Measurements from ENCODE around the gene GARS1.
"Not testable (repeated sequence)": the region's sequence is repeated elsewhere in the genome, so short reads cannot be mapped to it uniquely, and the experiment has no call there.

GARS1 gene

DNA sequence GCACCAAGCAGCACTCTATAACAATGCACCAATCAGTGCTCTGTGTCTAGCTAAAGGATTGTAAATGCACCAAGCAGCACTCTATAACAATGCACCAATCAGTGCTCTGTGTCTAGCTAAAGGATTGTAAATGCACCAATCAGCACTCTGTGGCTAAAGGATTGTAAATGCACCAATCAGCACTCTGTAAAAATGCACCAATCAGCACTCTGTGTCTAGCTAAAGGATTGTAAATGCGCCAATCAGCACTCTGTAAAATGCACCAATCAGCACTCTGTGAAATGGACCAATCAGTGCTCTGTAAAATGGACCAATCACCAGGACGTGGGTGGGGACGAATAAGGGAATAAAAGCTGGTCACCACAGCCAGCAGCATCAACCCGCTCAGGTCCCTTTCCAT, 24.4 kb upstream of the GARS1 start:
- H3K27me3 ChIP-seq (replicated peaks; ENCODE audit: control insufficient read depth, insufficient read depth, low read length, poor library complexity, severe bottlenecking); DNase-seq; H3K4me3 ChIP-seq (ENCODE audit: insufficient read depth, low read depth, low read length, poor library complexity, severe bottlenecking); H3K9me3 ChIP-seq (ENCODE audit: control insufficient read depth, low read length); H3K4me1 ChIP-seq (ENCODE audit: control insufficient read depth, insufficient read depth, low read length, poor library complexity, severe bottlenecking); H3K36me3 ChIP-seq (ENCODE audit: control insufficient read depth, insufficient read depth, low read length); H3K27ac ChIP-seq (ENCODE audit: insufficient read depth, low read length, poor library complexity, severe bottlenecking): not testable (repeated sequence)

DNA sequence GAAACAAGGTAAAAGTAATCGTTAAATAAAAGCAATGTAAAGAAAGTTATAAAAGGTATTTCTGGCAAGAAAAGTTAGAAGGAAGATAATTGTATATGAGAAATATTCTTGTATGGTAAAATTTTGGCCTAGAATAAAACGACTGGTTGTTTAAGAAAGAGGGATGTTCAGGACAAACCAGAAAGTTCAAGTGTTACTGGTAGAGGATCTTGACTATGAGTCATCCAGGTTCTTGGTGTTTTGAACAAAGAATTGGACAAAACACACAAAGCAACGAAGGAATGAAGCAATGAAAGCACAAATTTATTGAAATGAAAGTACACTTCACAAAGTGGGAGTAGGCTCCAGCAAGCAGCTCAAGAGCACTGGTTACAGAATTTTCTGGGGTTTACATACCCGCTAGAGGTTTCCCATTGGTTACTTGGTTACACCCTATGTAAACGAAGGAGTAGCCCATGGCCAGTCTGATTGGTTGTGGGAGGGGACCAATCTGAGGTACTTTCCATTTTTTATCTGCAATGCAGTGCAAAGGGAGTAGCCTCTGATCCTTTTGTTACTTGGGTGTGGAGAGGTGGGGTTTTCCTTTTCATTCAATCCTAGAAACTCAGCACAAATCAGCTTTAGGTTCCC, 22.4 kb upstream of the GARS1 start:
- H3K4me3 ChIP-seq (ENCODE audit: insufficient read depth, low read depth, low read length, poor library complexity, severe bottlenecking), result no peak overlapping the region
- no peaks in the 10 kb centered on the region for H3K27me3 ChIP-seq (replicated peaks; ENCODE audit: control insufficient read depth, insufficient read depth, low read length, poor library complexity, severe bottlenecking)
- H3K9me3 ChIP-seq (ENCODE audit: control insufficient read depth, low read length), result no peaks in the 10 kb centered on the region
- peaks cover 1% of the 10 kb centered on the region for H3K36me3 ChIP-seq (ENCODE audit: control insufficient read depth, insufficient read depth, low read length)
- no peaks in the 10 kb centered on the region for H3K4me1 ChIP-seq (ENCODE audit: control insufficient read depth, insufficient read depth, low read length, poor library complexity, severe bottlenecking)
- no peak for DNase-seq
- H3K27ac ChIP-seq (ENCODE audit: insufficient read depth, low read length, poor library complexity, severe bottlenecking), result no peak overlapping the region

DNA sequence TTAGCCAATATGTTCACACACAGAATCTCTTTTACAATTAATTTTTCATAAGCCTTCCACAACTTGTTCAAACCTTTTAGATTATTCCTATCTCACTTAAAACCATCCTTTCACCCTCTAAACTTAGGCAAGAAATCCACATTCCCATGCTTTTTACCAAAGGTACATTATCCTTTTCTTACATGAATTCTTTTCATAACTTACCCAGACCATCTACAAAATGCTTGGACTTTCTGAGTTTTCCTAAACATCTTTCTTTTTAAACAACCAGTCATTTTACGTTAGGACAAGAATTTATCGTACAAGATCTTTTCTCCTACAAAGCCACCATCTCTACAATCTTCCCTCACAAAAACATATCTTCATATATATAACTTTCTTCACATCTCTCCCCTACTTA, 18.8 kb upstream of the GARS1 start:
- DNase-seq, result no peak
- Histone ChIP-seq H3K27ac (ENCODE audit: insufficient read depth, low read length, poor library complexity, severe bottlenecking) (no peak overlapping the region), H3K27me3 (replicated peaks; ENCODE audit: control insufficient read depth, insufficient read depth, low read length, poor library complexity, severe bottlenecking) (no peaks in the 10 kb centered on the region), H3K4me3 (ENCODE audit: insufficient read depth, low read depth, low read length, poor library complexity, severe bottlenecking) (no peak overlapping the region), H3K4me1 (ENCODE audit: control insufficient read depth, insufficient read depth, low read length, poor library complexity, severe bottlenecking) (no peaks in the 10 kb centered on the region), H3K9me3 (ENCODE audit: control insufficient read depth, low read length) (no peaks in the 10 kb centered on the region), H3K36me3 (ENCODE audit: control insufficient read depth, insufficient read depth, low read length) (peaks cover 20% of the 10 kb centered on the region)

DNA sequence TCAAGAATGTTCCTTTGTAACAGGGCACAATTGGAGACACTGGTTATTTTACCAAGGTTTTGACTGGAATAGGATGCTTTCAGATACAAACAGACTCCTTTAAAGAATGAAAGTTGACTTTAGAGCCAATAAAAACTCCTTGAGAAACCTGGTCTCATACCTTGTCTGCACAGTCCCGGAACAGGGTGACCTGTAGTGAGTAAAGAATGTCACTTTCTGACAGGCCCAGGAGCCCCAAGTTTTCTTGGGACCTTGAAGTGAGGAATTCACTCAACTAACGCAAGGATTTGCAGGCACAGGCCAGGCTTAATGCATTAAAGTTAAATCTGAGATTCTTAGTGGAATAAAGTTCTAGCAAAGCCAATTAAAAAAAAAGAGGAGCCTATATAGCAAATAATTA, 11.5 kb upstream of the GARS1 start:
- Histone ChIP-seq H3K4me1 (ENCODE audit: control insufficient read depth, insufficient read depth, low read length, poor library complexity, severe bottlenecking) (no peaks in the 10 kb centered on the region), H3K36me3 (ENCODE audit: control insufficient read depth, insufficient read depth, low read length) (peaks cover 33% of the 10 kb centered on the region)
- DNase-seq, result no peak

DNA sequence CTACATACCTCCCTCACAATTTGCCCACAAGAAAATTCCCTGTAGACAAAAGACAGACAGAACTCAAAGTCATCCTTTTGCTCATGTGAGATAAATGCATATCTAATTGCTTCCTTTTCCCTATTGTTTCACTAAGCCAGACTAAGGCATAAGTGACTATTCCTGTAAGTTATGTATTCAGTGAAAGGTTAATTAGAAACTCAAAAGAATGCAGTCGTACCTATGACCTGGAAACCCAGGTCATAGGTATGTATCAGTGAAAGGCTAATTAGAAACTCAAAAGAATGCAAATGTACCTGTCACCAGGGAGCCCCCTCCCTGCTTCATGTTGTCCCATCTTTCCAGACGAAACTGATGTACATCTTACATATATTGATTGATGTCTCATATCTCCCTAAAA, 10.3 kb upstream of the GARS1 start:
- Histone ChIP-seq H3K36me3 (ENCODE audit: control insufficient read depth, insufficient read depth, low read length) (peaks cover 23% of the 10 kb centered on the region), H3K27ac (ENCODE audit: insufficient read depth, low read length, poor library complexity, severe bottlenecking) (no peak overlapping the region), H3K4me1 (ENCODE audit: control insufficient read depth, insufficient read depth, low read length, poor library complexity, severe bottlenecking) (no peaks in the 10 kb centered on the region), H3K27me3 (replicated peaks; ENCODE audit: control insufficient read depth, insufficient read depth, low read length, poor library complexity, severe bottlenecking) (no peaks in the 10 kb centered on the region), H3K4me3 (ENCODE audit: insufficient read depth, low read depth, low read length, poor library complexity, severe bottlenecking) (no peak overlapping the region), H3K9me3 (ENCODE audit: control insufficient read depth, low read length) (no peaks in the 10 kb centered on the region)
- no peak for DNase-seq

More for the DNA sequence above, 11.5 kb upstream of the GARS1 start:
- Histone ChIP-seq H3K9me3 (ENCODE audit: control insufficient read depth, low read length) (no peaks in the 10 kb centered on the region), H3K27ac (ENCODE audit: insufficient read depth, low read length, poor library complexity, severe bottlenecking) (no peak overlapping the region), H3K4me3 (ENCODE audit: insufficient read depth, low read depth, low read length, poor library complexity, severe bottlenecking) (no peak overlapping the region), H3K27me3 (replicated peaks; ENCODE audit: control insufficient read depth, insufficient read depth, low read length, poor library complexity, severe bottlenecking) (no peaks in the 10 kb centered on the region)

DNA sequence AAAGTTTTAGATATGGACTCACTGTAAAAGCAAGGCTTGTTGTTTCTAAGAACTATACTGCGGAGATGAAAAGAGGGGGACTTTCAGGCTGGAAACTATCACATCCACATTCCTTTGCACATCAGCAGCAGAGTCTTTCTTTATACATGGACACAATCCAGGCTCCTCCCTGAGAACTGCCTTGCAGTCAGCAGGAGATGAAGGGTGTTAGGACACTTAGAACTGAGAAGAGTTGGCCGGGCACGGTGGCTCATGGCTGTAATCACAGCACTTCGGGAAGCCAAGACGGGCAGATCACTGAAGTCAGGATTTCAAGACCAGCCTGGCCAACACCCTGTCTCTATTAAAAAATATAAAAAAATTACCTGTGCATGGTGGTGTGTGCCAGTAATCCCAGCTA, 9.7 kb upstream of the GARS1 start:
- no peaks in the 10 kb centered on the region for H3K4me1 ChIP-seq (ENCODE audit: control insufficient read depth, insufficient read depth, low read length, poor library complexity, severe bottlenecking)
- H3K36me3 ChIP-seq (ENCODE audit: control insufficient read depth, insufficient read depth, low read length), result peaks cover 23% of the 10 kb centered on the region
- H3K27ac ChIP-seq (ENCODE audit: insufficient read depth, low read length, poor library complexity, severe bottlenecking), result no peak overlapping the region
- H3K4me3 ChIP-seq (ENCODE audit: insufficient read depth, low read depth, low read length, poor library complexity, severe bottlenecking), result no peak overlapping the region
- no peak for DNase-seq
- H3K9me3 ChIP-seq (ENCODE audit: control insufficient read depth, low read length), result no peaks in the 10 kb centered on the region
- no peaks in the 10 kb centered on the region for H3K27me3 ChIP-seq (replicated peaks; ENCODE audit: control insufficient read depth, insufficient read depth, low read length, poor library complexity, severe bottlenecking)

DNA sequence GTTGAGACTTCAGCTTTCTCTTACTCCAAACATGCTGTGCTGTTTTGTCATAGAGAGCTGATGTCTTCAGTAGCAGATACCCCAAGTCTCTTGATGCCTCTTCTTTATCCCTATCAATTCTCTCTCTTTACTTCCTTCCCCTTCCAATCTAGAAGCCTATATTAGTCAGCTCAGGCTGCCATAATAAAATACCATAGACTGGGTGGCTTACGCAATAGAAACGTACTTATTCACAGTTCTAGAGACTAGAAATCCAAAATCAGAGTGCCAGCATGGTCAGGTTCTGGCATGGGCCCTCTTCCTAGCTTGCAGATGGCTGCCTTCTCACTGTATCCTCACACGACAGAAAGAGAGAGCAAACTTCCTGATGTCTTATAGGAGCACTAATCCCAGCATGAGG, 9.0 kb upstream of the GARS1 start:
- DNase-seq, result no peak
- no peaks in the 10 kb centered on the region for H3K4me1 ChIP-seq (ENCODE audit: control insufficient read depth, insufficient read depth, low read length, poor library complexity, severe bottlenecking)
- peaks cover 22% of the 10 kb centered on the region for H3K36me3 ChIP-seq (ENCODE audit: control insufficient read depth, insufficient read depth, low read length)
- H3K4me3 ChIP-seq (ENCODE audit: insufficient read depth, low read depth, low read length, poor library complexity, severe bottlenecking), result no peak overlapping the region
- H3K27ac ChIP-seq (ENCODE audit: insufficient read depth, low read length, poor library complexity, severe bottlenecking), result no peak overlapping the region
- H3K9me3 ChIP-seq (ENCODE audit: control insufficient read depth, low read length), result no peaks in the 10 kb centered on the region
- no peaks in the 10 kb centered on the region for H3K27me3 ChIP-seq (replicated peaks; ENCODE audit: control insufficient read depth, insufficient read depth, low read length, poor library complexity, severe bottlenecking)

DNA sequence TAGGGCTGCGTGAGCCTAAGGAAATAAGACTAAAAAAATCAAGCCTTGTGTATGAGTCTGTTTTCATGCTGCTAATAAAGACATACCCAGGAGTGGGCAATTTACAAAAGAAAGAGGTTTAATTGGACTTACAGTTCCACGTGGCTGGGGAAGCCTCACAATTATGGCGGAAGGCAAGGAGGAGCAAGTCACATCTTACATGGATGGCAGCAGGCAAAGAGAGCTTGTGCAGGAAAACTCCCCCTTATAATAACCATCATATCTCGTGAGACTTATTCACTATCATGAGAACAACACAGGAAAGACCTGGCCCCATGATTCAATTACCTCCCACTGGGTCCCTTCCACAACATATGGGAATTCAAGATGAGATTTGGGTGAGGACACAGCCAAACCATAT, 7.1 kb upstream of the GARS1 start:
- H3K27ac ChIP-seq (ENCODE audit: insufficient read depth, low read length, poor library complexity, severe bottlenecking); H3K4me3 ChIP-seq (ENCODE audit: insufficient read depth, low read depth, low read length, poor library complexity, severe bottlenecking); DNase-seq; H3K27me3 ChIP-seq (replicated peaks; ENCODE audit: control insufficient read depth, insufficient read depth, low read length, poor library complexity, severe bottlenecking); H3K9me3 ChIP-seq (ENCODE audit: control insufficient read depth, low read length); H3K4me1 ChIP-seq (ENCODE audit: control insufficient read depth, insufficient read depth, low read length, poor library complexity, severe bottlenecking): not testable (repeated sequence)
- H3K36me3 ChIP-seq (ENCODE audit: control insufficient read depth, insufficient read depth, low read length), result peaks cover 11% of the 10 kb centered on the region

DNA sequence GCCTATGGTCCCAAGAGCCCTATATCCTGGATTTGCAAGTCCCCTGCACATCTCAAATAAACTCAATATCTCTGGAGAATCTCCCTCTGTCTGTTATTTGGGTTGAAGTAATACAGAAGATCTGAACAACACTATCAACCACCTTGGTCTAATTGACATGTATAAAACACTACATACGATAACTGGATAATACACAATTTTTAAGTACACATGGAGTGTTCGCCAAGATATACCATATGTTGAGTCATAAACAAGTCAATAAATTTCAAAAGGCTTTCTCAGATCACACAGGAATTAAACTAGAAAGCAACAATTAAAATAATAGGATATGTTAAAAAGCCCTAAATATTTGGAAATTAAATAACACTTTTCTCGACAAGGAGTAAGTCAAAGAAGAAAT, 5.6 kb upstream of the GARS1 start:
- Histone ChIP-seq H3K4me3 (ENCODE audit: insufficient read depth, low read depth, low read length, poor library complexity, severe bottlenecking) (no peak overlapping the region), H3K36me3 (ENCODE audit: control insufficient read depth, insufficient read depth, low read length) (peaks cover 10% of the 10 kb centered on the region), H3K4me1 (ENCODE audit: control insufficient read depth, insufficient read depth, low read length, poor library complexity, severe bottlenecking) (no peaks in the 10 kb centered on the region), H3K27me3 (replicated peaks; ENCODE audit: control insufficient read depth, insufficient read depth, low read length, poor library complexity, severe bottlenecking) (no peaks in the 10 kb centered on the region), H3K27ac (ENCODE audit: insufficient read depth, low read length, poor library complexity, severe bottlenecking) (no peak overlapping the region), H3K9me3 (ENCODE audit: control insufficient read depth, low read length) (no peaks in the 10 kb centered on the region)
- DNase-seq, result no peak

DNA sequence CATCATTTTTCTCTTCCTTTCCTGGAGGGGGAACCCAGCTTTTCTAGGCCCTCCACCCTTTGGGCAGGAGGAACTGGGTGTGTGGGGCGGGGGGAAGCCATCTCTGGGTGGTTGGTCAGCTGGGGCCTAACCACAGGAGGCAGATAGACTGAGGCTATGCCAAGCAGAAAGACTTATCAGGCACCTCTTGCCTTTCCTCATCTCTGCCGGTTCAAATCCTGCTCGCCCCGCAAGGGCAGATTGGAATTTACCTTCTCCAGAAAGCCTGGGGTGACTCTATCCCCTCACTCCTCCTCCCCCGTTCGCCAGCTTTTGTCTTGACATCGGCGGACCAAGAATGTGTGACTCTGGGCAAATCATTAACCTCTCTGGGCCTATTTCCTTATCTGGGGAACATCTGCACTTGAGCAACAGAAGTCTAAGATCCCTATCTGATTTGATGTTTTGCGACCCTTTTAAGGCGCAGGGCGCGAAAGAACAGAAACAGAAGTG, 584 bp upstream of the GARS1 start:
- Histone ChIP-seq H3K27ac (ENCODE audit: insufficient read depth, low read length, poor library complexity, severe bottlenecking) (peak overlapping the region; percentile 89), H3K36me3 (ENCODE audit: control insufficient read depth, insufficient read depth, low read length) (peaks cover 3% of the 10 kb centered on the region), H3K4me1 (ENCODE audit: control insufficient read depth, insufficient read depth, low read length, poor library complexity, severe bottlenecking) (peaks cover 12% of the 10 kb centered on the region), H3K4me3 (ENCODE audit: insufficient read depth, low read depth, low read length, poor library complexity, severe bottlenecking) (peak overlapping the region; percentile 93), H3K9me3 (ENCODE audit: control insufficient read depth, low read length) (no peaks in the 10 kb centered on the region), H3K27me3 (replicated peaks; ENCODE audit: control insufficient read depth, insufficient read depth, low read length, poor library complexity, severe bottlenecking) (no peaks in the 10 kb centered on the region)
- DNase-seq, result peak in 2 of 3 donors; percentile 2 to 16
